ENCODE data around the gene KLHDC3. TPM values are rescaled to one million over a fixed set of nuclear protein-coding genes. Genes with fewer than 3 reads are reported as not detected.
A peak's percentile ranks its signal among the peaks of the same experiment; 100 is the strongest.

KLHDC3 gene
- total and polyA plus RNA-seq, 2 of the 13 experiments (the other 11 are each of a cell fraction or from before 2014, with no cell fraction given) = 78.3 to 91.5 TPM

DNA sequence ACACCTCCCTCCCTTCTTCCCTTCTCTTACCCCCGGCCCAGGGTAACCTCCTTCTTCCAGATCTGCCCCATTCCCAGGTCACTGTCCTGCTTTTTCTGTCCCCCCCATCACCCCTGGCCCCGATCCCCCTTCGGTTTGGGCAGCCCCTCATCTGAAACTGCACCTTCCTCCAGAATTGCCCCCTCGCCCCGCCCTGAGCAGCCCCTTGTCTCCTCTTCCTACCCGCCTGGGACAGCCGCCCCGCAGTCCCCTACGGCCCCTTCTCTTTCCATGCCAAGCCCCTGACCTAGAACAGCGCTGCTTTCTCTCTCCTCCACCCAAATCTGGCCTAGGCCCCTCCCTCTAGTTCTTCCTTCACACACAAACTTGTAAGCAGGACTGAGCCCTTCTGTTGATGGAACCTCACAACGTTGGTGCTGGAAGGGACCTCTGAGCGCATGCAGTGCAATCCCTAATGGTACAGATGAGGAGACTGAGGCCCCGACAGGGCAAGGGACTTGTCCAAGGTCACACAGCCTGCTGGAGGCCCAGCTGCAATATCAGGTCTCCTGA is 29.0 kb upstream of the KLHDC3 start (continued):
- TF ChIP-seq NPAS2 (CRISPR knock-in tag; IDR thresholded peaks at IDR 0.05; ENCODE audit: borderline replicate concordance) (no peak), KLF6 (CRISPR knock-in tag; IDR thresholded peaks at IDR 0.05) (no peak), GMEB2 (CRISPR knock-in tag; IDR thresholded peaks at IDR 0.05; ENCODE audit: low read depth) (no peak), NFATC3 (CRISPR knock-in tag; IDR thresholded peaks at IDR 0.05) (no peak), ARHGAP35 (CRISPR knock-in tag; IDR thresholded peaks at IDR 0.05; ENCODE audit: borderline replicate concordance) (no peak), HBP1 (CRISPR knock-in tag; IDR thresholded peaks at IDR 0.05; ENCODE audit: low read depth) (no peak), ZNF629 (CRISPR knock-in tag; conservative IDR thresholded peaks at IDR 0.05) (peak; percentile 94), ZNF430 (CRISPR knock-in tag; IDR thresholded peaks at IDR 0.05) (peak; percentile 40; the same call in 1 of the 2 replicates), ZBTB8A (CRISPR knock-in tag; IDR thresholded peaks at IDR 0.05; ENCODE audit: borderline replicate concordance, low read depth) (no peak), SNAI1 (CRISPR knock-in tag; IDR thresholded peaks at IDR 0.05; ENCODE audit: borderline replicate concordance) (no peak), PITX1 (CRISPR knock-in tag; IDR thresholded peaks at IDR 0.05) (no peak), MIER2 (CRISPR knock-in tag; IDR thresholded peaks at IDR 0.05) (no peak), MTA1 (CRISPR knock-in tag; IDR thresholded peaks at IDR 0.05; ENCODE audit: borderline replicate concordance) (no peak), SALL2 (CRISPR knock-in tag; IDR thresholded peaks at IDR 0.05) (no peak)
- TF ChIP-seq, protein P1, sequence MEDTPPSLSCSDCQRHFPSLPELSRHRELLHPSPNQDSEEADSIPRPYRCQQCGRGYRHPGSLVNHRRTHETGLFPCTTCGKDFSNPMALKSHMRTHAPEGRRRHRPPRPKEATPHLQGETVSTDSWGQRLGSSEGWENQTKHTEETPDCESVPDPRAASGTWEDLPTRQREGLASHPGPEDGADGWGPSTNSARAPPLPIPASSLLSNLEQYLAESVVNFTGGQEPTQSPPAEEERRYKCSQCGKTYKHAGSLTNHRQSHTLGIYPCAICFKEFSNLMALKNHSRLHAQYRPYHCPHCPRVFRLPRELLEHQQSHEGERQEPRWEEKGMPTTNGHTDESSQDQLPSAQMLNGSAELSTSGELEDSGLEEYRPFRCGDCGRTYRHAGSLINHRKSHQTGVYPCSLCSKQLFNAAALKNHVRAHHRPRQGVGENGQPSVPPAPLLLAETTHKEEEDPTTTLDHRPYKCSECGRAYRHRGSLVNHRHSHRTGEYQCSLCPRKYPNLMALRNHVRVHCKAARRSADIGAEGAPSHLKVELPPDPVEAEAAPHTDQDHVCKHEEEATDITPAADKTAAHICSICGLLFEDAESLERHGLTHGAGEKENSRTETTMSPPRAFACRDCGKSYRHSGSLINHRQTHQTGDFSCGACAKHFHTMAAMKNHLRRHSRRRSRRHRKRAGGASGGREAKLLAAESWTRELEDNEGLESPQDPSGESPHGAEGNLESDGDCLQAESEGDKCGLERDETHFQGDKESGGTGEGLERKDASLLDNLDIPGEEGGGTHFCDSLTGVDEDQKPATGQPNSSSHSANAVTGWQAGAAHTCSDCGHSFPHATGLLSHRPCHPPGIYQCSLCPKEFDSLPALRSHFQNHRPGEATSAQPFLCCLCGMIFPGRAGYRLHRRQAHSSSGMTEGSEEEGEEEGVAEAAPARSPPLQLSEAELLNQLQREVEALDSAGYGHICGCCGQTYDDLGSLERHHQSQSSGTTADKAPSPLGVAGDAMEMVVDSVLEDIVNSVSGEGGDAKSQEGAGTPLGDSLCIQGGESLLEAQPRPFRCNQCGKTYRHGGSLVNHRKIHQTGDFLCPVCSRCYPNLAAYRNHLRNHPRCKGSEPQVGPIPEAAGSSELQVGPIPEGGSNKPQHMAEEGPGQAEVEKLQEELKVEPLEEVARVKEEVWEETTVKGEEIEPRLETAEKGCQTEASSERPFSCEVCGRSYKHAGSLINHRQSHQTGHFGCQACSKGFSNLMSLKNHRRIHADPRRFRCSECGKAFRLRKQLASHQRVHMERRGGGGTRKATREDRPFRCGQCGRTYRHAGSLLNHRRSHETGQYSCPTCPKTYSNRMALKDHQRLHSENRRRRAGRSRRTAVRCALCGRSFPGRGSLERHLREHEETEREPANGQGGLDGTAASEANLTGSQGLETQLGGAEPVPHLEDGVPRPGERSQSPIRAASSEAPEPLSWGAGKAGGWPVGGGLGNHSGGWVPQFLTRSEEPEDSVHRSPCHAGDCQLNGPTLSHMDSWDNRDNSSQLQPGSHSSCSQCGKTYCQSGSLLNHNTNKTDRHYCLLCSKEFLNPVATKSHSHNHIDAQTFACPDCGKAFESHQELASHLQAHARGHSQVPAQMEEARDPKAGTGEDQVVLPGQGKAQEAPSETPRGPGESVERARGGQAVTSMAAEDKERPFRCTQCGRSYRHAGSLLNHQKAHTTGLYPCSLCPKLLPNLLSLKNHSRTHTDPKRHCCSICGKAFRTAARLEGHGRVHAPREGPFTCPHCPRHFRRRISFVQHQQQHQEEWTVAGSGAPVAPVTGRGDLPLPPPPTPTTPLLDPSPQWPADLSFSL (CRISPR knock-in tag; IDR thresholded peaks at IDR 0.05) = no peak; the same call in 1 of the 2 replicates
- TF ChIP-seq, protein P2, sequence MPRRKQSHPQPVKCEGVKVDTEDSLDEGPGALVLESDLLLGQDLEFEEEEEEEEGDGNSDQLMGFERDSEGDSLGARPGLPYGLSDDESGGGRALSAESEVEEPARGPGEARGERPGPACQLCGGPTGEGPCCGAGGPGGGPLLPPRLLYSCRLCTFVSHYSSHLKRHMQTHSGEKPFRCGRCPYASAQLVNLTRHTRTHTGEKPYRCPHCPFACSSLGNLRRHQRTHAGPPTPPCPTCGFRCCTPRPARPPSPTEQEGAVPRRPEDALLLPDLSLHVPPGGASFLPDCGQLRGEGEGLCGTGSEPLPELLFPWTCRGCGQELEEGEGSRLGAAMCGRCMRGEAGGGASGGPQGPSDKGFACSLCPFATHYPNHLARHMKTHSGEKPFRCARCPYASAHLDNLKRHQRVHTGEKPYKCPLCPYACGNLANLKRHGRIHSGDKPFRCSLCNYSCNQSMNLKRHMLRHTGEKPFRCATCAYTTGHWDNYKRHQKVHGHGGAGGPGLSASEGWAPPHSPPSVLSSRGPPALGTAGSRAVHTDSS (CRISPR knock-in tag; conservative IDR thresholded peaks at IDR 0.05) = no peak
- TF ChIP-seq, protein P3, sequence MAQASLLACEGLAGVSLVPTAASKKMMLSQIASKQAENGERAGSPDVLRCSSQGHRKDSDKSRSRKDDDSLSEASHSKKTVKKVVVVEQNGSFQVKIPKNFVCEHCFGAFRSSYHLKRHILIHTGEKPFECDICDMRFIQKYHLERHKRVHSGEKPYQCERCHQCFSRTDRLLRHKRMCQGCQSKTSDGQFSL (CRISPR knock-in tag; IDR thresholded peaks at IDR 0.05) = no peak
